Bone marrow (tissue), 2 donors: ENCODE measurements around the gene TMEM51.

Source experiments
- DNase-seq, 2 donors: peaks; one replicate each; lab custom pipeline; 2025; lab: John Stamatoyannopoulos, UW

TMEM51 gene

DNA sequence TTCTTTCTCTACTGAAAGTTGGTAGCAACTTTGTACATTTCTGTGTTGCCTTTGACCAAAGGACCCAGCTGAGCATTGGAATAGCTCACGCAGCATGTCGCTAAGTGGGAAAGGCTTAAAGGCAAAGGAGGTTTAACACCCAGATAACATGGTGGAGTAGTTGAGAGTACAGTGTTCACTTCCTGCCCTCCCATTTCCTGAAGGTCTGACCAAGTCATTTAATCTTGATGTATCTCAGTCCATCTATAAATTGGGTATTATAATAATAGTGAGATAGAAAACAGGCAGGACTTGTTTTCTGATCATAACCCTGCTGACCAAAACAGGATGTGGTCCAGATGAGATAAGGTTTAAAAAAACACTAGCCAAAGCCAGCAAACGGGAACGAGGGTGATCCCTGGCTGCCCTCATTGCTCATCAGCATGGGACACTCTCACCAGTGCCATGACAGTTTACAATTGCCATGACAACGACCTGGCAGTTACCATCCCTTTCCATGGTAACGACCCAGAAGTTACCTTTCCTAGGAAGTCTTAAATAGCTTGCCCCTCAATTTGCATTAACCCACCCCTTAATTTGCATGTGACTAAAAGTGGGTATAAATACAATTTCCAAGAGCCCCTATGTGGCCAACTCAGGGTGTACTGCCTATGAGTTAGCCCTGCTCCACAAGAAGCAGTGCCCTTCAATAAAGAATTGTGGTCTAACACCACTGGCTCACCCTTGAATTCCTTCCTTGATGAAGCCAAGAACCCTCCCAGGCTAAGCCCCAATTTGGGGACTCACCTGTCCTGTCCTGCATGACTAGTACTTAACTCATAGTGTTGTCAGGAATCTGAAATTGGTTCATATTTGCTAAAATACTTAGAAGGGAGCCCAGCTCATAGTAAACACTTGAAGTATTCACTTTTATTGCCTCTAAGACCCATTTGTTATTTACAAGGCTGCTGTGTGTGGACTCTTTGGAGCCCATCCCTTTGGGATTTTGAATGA, 65.0 kb downstream of the TMEM51 start:
- no peak for DNase-seq

GRCh38 chr1:15219280-15220023, 65.9 kb downstream of the TMEM51 start:
- DNase-seq, result no peak

- DNase-seq, result no peak
Measured at GRCh38 chr1:15220024-15220392, 66.5 kb downstream of the TMEM51 start.

GRCh38 chr1:15220825-15221431, 67.4 kb downstream of the TMEM51 start:
- no peak for DNase-seq

- DNase-seq, result no peak
Measured at GRCh38 chr1:15222653-15223303, 69.2 kb downstream of the TMEM51 start.

DNA sequence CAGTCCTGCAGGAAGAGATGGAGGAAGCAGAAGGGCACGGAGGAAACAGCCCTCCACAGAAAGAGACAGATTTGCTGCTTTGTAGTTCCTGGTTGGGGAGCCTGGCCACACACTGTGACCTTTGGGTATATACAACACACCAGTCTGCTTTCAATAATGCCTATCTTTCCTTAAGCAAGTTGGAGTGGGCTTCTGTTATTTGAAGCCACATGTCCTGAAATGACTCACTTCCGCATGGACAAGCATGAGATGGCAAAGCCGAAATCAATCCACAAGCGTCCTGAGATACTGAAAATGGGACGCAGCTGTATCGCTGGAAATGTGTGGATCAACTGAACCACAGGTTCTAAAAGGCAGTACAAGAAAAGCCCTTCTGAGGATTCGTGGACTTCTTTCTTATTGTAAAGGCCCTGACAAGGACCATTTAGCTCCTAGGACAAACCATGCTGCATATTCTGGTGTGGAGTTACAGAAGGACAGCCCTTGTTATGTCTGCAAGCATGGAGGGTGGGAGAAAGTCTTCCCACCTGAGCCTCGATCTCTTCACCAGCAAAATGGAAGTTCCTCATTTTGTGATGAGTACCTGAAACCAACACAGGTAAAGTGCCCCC, 70.8 kb downstream of the TMEM51 start:
- no peak for DNase-seq

DNA sequence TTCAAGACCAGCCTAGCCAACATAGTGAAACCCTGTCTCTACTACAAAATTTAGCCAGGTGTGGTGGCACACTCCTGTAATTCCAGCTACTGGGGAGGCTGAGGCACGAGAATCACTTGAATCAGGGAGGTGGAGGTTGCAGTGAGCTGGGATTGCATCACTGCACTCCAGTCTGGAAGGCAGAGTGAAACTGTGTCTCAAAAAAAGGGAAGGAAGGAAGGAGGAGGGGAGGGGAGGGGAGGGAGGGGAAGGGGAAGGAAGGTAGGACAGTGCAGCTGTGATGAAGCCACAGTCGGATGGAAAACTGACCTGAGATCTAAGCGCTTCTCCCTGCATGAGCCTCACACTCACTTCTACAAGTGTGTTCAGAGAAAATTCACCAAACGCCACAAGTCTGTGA, 71.4 kb downstream of the TMEM51 start:
- no peak for DNase-seq

DNA sequence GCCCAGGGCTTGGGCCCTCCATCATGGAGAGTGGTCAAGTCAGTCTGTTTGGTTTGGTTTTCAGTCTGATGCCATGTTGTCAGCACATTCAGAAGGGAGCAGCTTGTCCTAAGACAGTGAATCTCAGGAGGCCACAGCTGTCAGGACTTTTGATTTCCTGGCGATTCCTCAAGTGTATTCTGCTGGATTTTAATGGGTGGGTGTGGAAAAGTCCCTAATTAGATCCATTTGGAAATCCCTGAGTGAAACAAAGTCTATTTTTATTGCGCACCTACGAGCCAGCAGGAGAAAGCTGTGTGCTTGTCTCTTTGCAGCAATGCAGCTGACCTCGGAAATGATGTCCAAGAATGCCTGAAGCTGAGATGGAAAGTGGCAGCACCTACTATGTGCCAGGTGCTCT, 71.9 kb downstream of the TMEM51 start:
- no peak for DNase-seq

DNA sequence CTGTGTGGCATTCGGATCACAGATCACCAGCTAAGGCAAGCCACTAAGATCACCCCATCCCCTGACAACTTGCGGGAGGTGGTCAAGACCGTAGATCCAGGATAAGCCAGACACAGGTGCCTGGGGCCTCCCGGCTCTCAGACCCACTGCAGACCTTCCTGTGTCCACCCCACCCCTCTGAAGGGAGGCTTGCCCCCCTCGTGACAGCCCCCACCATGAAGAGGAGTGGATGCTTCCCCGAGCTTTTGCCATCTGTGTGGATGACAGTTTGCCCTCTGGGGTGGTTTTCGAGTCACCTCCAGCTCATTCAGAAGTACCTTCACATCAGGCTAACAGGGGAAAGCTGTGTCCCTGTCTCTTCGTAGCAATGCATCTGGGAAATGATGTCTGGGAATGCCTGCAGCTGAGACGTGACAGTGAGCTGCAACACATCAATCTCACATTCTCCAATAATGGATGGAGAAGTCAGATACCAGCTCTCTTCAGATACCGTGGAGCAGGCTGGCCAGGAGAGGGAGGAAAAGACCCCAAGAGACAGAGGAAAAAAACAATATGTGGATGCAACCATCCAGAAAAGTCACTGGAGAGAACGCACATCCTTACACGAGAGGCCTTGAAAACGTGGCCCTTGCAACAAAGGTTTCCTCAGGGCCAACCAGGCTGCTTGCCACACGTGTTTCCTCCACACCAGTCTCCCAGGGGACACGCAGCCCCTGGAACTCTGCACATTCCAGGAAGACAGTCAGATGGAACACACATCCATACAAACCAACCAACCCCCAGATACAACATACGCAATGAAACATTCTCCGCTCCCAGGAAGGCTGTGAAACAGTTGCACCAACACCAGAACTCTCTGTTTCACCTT, 73.1 kb downstream of the TMEM51 start:
- no peak for DNase-seq

DNA sequence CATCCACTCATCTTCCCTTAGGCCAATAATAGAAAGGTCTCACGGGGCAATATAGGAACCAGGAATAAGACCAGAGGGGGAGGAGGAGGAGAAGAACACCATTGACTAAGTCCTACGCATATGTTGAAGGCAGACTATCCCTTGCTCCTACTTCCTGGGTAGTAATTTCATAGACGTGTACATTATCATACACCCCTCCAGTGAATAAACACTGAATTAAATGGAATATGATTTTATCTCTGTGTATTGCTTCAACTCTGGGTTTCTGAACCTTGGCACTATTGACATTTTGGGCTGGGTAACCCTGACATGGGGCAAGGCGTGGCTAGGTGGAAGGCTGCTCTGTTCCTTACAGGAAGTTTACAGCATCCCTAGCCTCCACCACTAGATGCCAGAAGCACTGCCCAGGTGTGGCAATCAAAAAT, 76.2 kb downstream of the TMEM51 start:
- DNase-seq, result no peak

- DNase-seq, result no peak
Measured at GRCh38 chr1:15231714-15232201, 78.2 kb downstream of the TMEM51 start.

GRCh38 chr1:15233689-15234088, 80.1 kb downstream of the TMEM51 start:
- DNase-seq, result no peak

DNA sequence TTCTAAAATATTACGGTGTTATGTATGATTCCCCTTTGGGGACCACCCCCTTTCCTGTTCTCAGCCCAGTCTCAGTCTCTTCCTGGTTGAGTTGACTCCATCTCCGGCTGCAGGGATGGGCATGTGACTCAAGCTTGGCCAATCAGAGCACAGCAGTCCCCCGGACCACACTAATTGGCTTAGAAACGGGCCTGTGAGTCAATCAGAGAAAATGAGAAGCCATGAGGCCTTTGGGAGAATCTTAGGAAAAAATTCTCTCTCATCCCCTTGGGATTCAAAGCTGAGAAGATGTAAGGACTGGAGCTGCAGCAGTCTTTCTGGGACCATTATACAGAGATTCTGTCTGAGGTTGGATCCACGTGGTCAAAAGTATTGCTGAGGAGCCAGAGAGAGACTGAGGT, 82.8 kb downstream of the TMEM51 start:
- DNase-seq, result no peak

DNA sequence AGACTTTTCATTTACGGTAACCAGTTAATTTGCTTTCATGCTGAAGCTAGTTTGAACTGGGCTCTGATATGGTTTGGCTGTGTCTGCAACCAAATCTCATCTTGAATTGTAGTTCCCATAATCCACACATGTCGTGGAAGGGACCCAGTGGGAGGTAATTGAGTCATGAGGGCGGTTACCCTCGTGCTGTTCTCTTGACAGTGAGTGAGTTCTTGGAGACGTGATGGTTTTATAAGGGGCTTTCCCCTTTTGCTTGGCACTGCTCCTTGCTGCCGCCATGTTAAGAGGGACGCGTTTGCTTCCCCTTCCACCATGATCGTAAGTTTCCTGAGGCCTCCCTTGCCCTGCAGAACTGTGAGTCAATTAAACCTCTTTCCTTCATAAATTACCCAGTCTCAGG, 83.2 kb downstream of the TMEM51 start:
- DNase-seq, result no peak

DNA sequence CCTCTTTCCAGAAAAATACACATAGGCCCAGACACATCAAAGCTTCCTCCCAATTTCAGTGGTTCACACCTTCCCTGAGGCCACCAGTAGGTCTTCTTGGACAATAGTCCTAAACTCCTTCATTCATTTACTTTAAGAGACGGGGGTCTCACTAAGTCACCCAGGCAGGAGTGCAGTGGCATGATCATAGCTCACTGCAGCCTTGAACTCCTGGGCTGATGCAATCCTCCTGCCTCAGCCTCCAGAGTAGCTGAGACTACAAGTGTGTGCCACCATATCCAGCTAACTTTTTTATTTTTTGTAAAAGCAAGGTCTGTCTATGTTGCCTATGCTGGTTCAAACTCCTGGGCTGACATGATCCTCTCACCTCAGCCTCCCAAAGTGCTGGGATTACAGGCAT, 85.2 kb downstream of the TMEM51 start:
- DNase-seq, result no peak

DNA sequence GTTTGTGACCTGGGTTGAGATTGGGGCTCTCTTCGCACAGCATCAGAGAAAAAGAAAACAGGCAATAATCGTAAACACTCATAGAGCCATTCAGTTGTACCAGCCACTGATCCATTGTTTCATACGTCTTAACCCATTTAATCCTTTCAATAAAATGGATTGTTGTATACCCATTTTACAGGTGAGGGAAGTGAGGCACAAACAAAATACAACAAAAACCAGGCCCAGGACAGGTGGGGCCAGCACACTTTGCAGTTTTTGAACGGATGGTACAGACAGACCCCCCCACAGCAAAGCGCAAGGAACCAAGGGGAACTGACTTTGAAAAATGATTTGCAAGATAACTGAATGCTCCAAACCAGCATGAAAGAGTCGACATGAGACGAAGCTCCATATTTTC, 89.2 kb downstream of the TMEM51 start:
- no peak for DNase-seq

DNA sequence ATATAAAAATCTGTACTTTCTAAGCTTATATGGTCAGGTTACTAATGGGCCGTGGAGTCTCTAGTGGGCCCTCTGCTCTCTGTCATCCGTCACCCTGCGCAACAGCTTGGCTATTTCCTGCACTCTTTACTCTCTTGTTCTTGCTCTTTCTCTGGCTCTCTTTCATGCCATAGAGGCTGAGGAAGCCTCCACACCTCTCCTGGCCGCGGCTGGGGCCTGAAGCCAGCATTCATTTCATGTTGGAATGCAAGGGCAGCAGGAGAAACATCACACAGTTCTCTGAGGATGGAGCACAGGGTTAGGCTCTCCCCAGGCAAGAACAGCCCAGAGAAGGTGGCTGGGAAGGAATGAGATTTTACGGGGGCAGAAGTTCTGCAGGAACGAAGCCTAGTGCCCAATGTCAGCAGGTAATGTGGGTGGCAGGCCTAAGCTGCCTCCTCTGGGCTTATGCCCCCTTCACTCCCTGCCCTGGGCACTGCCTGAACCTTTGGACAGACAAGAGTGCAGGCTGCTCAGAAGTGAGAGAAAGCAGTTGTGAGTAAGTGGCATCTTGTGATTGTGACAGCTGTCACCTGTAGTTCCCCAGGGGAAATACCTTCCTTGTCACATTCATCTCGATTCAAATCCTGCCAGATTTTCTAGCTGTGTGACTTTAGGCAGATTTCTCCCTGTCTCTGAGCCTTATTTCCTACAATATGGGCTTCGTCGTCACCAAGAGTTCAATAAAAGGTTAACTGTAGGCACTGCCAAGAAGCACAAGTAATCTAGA, 89.9 kb downstream of the TMEM51 start:
- DNase-seq, result no peak

DNA sequence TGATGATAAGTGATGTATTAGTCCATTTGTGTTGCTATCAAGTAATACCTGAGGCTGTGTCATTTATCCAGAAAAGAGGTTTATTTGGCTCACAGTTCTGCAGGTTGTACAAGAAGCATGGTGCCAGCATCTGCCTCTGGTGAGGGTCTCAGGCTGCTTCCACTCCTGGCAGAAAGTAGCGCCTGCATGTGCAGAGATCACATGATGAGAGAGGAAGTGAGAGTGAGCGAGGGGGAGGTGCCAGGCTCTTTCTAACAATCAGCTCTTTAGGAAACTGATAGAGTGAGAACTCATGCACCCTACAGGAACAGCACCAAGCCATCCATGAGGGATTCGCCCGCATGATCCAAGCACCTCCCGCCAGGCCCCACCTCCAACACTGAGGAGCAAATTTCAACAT, 91.3 kb downstream of the TMEM51 start:
- DNase-seq, result no peak

GRCh38 chr1:15245593-15246360, 92.2 kb downstream of the TMEM51 start:
- no peak for DNase-seq
